GM23338 (cell line): ENCODE data around the gene UQCRH. TPM values are rescaled to one million over a fixed set of nuclear protein-coding genes. Genes with fewer than 3 reads are reported as not detected.

Experiments
- ATAC-seq: fragments of 200-7000 bp; cut with Tn5 transposase; 3 replicates; pipeline ENCODE4 v1.9.1; 2020
- DNase-seq: peaks from one replicate; pipeline ENCODE4 v3.0.0-alpha.2; 2015; ENCODE audit warnings: low spot score
- H2AFZ ChIP-seq: fragments of 200-600 bp; sonication (generic); 2 replicates; pipeline ENCODE4 v1.8.0; 2016; ENCODE audit warnings: antibody characterized with exemption, mild to moderate bottlenecking, moderate library complexity
- H3F3A ChIP-seq: fragments of 200-600 bp; sonication (generic); replicated peaks from 2 replicates; pipeline ENCODE4 v1.8.0; 2017; ENCODE audit warnings: antibody characterized with exemption, mixed run types, low read depth
- H3K27ac ChIP-seq: fragments of 200-600 bp; sonication (generic); 2 replicates; pipeline ENCODE4 v1.6.1; 2016; ENCODE audit warnings: low read depth
- H3K27me3 ChIP-seq: fragments of 200-600 bp; sonication (generic); 2 replicates; pipeline ENCODE4 v1.8.0; 2016; ENCODE audit warnings: mild to moderate bottlenecking, mixed run types, moderate library complexity; ENCODE audit not compliant: insufficient read depth
- H3K36me3 ChIP-seq: fragments of 200-600 bp; sonication (generic); 2 replicates; pipeline ENCODE4 v1.8.0; 2016; ENCODE audit warnings: mild to moderate bottlenecking; ENCODE audit not compliant: insufficient read depth
- H3K4me1 ChIP-seq: fragments of 200-600 bp; sonication (generic); 2 replicates; pipeline ENCODE4 v1.8.0; 2016; ENCODE audit warnings: mild to moderate bottlenecking, moderate library complexity; ENCODE audit not compliant: insufficient read depth
- H3K4me2 ChIP-seq: fragments of 200-600 bp; sonication (generic); 2 replicates; pipeline ENCODE4 v1.7.1; 2017; ENCODE audit warnings: mixed run types
- H3K4me3 ChIP-seq: fragments of 200-600 bp; sonication (generic); 2 replicates; pipeline ENCODE4 v1.6.1; 2016; ENCODE audit warnings: mixed run types
- H3K79me2 ChIP-seq: fragments of 200-600 bp; sonication (generic); replicated peaks from 2 replicates; pipeline ENCODE4 v1.8.0; 2017; ENCODE audit warnings: mild to moderate bottlenecking; ENCODE audit not compliant: insufficient read depth
- H3K9me2 ChIP-seq: fragments of 200-600 bp; sonication (generic); 2 replicates; pipeline ENCODE4 v1.8.0; 2017; ENCODE audit not compliant: insufficient read depth
- H4K20me1 ChIP-seq: fragments of 200-600 bp; sonication (generic); replicated peaks from 2 replicates; pipeline ENCODE4 v1.8.0; 2017; ENCODE audit warnings: mild to moderate bottlenecking; ENCODE audit not compliant: insufficient read depth
- H3K27ac Mint-ChIP-seq: 2 replicates; pipeline ENCODE4 v1.8.0; 2020; ENCODE audit warnings: inconsistent platforms, mild to moderate bottlenecking, moderate library complexity, mixed read lengths
- H3K27me3 Mint-ChIP-seq: 3 replicates; pipeline ENCODE4 v1.8.0; 2022; ENCODE audit warnings: low read depth, mild to moderate bottlenecking, moderate library complexity, mixed read lengths, inconsistent platforms; ENCODE audit not compliant: insufficient read depth, poor library complexity
- H3K36me3 Mint-ChIP-seq: 3 replicates; pipeline ENCODE4 v1.8.0; 2021; ENCODE audit warnings: low read depth, mild to moderate bottlenecking, inconsistent platforms, moderate library complexity, mixed read lengths
- H3K4me1 Mint-ChIP-seq: 3 replicates; pipeline ENCODE4 v1.8.0; 2020; ENCODE audit warnings: mild to moderate bottlenecking, inconsistent platforms, mixed read lengths
- H3K4me3 Mint-ChIP-seq: 3 replicates; pipeline ENCODE4 v1.8.0; 2021; ENCODE audit warnings: moderate library complexity, mild to moderate bottlenecking, inconsistent platforms, mixed read lengths
- H3K9me3 Mint-ChIP-seq: 3 replicates; pipeline ENCODE4 v1.8.0; 2020; ENCODE audit warnings: moderate library complexity, mild to moderate bottlenecking, inconsistent platforms, mixed read lengths
- CREB1 ChIP-seq: fragments of 250-450 bp; sonication (Bioruptor Pico); IDR thresholded peaks from 2 replicates; pipeline ENCODE4 v1.5.0; 2020; ENCODE audit warnings: low read depth, mild to moderate bottlenecking, moderate library complexity
- ETS1 ChIP-seq: IDR thresholded peaks from 2 replicates; pipeline ENCODE4 v1.6.1; 2016; ENCODE audit warnings: antibody characterized with exemption
- EZH2 ChIP-seq: fragments of 200-600 bp; sonication (generic); IDR thresholded peaks from one replicate; pipeline ENCODE4 v1.8.0; 2017; ENCODE audit warnings: antibody characterized with exemption, mild to moderate bottlenecking, low read depth; ENCODE audit not compliant: unreplicated experiment
- EZH2phosphoT487 ChIP-seq: fragments of 200-600 bp; sonication (generic); IDR thresholded peaks from one replicate; pipeline ENCODE4 v1.8.1; 2018; ENCODE audit warnings: antibody characterized with exemption; ENCODE audit not compliant: unreplicated experiment
- JUNB ChIP-seq: IDR thresholded peaks from one replicate; pipeline ENCODE4 v1.6.1; 2016; ENCODE audit warnings: antibody characterized with exemption; ENCODE audit not compliant: unreplicated experiment
- POLR2AphosphoS5 ChIP-seq: IDR thresholded peaks from 2 replicates; pipeline ENCODE4 v1.6.1; 2016; ENCODE audit warnings: antibody characterized with exemption, low read depth
- STAT1 ChIP-seq: IDR thresholded peaks from one replicate; pipeline ENCODE4 v1.6.1; 2016; ENCODE audit warnings: antibody characterized with exemption; ENCODE audit not compliant: unreplicated experiment
- ZNF114 ChIP-seq: fragments of 250-450 bp; sonication (Bioruptor Pico); IDR thresholded peaks from 2 replicates; pipeline ENCODE4 v1.5.0; 2020; ENCODE audit warnings: mild to moderate bottlenecking, moderate library complexity
- ZNF331 ChIP-seq: fragments of 250-450 bp; sonication (Bioruptor Pico); IDR thresholded peaks from 2 replicates; pipeline ENCODE4 v1.5.0; 2020; ENCODE audit warnings: low read depth, mild to moderate bottlenecking, moderate library complexity
- ZNF462 ChIP-seq: fragments of 250-450 bp; sonication (Bioruptor Pico); IDR thresholded peaks from 2 replicates; pipeline ENCODE4 v1.5.0; 2020; ENCODE audit warnings: mild to moderate bottlenecking, moderate library complexity
- polyA plus RNA-seq: library from polyadenylated mRNA; unstranded; fragments of >200 nt; fragmentation: Nextera tagmentation; extraction: Ambion mirVana; gene quantifications from 2 replicates; pipeline ENCODE4 v1.2.1, GENCODE V29; 2016
- total RNA-seq: library from RNA; depleted of rRNA; stranded (reverse); fragments of >200 nt; shearing (Covaris generic); gene quantifications from 2 replicates; pipeline ENCODE4 v1.2.3, GENCODE V29; 2014
- TF ChIP-seq, protein P1 (sequence below), 2 experiments: fragments of 200-600 bp in 1 of 2; sonication (generic) in 1 of 2; conservative IDR thresholded peaks; 2 replicates each; pipeline versions ENCODE4 v1.5.1 to v1.6.1; 2016 to 2017; ENCODE audit warnings: antibody characterized with exemption in 2 of 2, low read depth in 2 of 2, mild to moderate bottlenecking in 2 of 2, moderate library complexity in 1 of 2
- TF ChIP-seq, protein P2 (sequence below): IDR thresholded peaks from one replicate; pipeline ENCODE4 v1.6.1; 2018; ENCODE audit warnings: antibody characterized with exemption; ENCODE audit not compliant: unreplicated experiment

The UQCRH gene
- total and polyA plus RNA-seq, 2 experiments from 2014 or later: 579 to 1,330 TPM

- ATAC-seq (no peak), DNase-seq (no peak)
- Mint-ChIP-seq H3K9me3 (no peaks in the 10 kb centered on the region), H3K4me3 (no peak overlapping the region), H3K36me3 (peaks cover 36% of the 10 kb centered on the region), H3K27me3 (peaks cover 10% of the 10 kb centered on the region), H3K4me1 (peaks cover 18% of the 10 kb centered on the region), H3K27ac (peak overlapping the region; percentile 24; the same call in 1 of the 2 replicates)
- H3K4me3 ChIP-seq: no peak overlapping the region
- H3K4me2 ChIP-seq: no peak overlapping the region
- H3K27me3 ChIP-seq: no peaks in the 10 kb centered on the region
- H2AFZ ChIP-seq: no peak overlapping the region
- peak overlapping the region; percentile 76 for H3K27ac ChIP-seq
- TF ChIP-seq EZH2: no peak
- no peak for TF ChIP-seq STAT1
- TF ChIP-seq CREB1 (CRISPR knock-in tag): no peak
- no peak for TF ChIP-seq ZNF462 (CRISPR knock-in tag)
- TF ChIP-seq ZNF331: no peak
- TF ChIP-seq, protein P1, sequence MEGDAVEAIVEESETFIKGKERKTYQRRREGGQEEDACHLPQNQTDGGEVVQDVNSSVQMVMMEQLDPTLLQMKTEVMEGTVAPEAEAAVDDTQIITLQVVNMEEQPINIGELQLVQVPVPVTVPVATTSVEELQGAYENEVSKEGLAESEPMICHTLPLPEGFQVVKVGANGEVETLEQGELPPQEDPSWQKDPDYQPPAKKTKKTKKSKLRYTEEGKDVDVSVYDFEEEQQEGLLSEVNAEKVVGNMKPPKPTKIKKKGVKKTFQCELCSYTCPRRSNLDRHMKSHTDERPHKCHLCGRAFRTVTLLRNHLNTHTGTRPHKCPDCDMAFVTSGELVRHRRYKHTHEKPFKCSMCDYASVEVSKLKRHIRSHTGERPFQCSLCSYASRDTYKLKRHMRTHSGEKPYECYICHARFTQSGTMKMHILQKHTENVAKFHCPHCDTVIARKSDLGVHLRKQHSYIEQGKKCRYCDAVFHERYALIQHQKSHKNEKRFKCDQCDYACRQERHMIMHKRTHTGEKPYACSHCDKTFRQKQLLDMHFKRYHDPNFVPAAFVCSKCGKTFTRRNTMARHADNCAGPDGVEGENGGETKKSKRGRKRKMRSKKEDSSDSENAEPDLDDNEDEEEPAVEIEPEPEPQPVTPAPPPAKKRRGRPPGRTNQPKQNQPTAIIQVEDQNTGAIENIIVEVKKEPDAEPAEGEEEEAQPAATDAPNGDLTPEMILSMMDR (conservative IDR thresholded peaks at IDR 0.05; ENCODE audit: low read depth in 2 of 2): no peak
- TF ChIP-seq ZNF114 (CRISPR knock-in tag): no peak
- no peak for TF ChIP-seq ETS1
- TF ChIP-seq EZH2phosphoT487: no peak
- no peak for TF ChIP-seq JUNB
- TF ChIP-seq POLR2AphosphoS5: no peak
- TF ChIP-seq, protein P2, sequence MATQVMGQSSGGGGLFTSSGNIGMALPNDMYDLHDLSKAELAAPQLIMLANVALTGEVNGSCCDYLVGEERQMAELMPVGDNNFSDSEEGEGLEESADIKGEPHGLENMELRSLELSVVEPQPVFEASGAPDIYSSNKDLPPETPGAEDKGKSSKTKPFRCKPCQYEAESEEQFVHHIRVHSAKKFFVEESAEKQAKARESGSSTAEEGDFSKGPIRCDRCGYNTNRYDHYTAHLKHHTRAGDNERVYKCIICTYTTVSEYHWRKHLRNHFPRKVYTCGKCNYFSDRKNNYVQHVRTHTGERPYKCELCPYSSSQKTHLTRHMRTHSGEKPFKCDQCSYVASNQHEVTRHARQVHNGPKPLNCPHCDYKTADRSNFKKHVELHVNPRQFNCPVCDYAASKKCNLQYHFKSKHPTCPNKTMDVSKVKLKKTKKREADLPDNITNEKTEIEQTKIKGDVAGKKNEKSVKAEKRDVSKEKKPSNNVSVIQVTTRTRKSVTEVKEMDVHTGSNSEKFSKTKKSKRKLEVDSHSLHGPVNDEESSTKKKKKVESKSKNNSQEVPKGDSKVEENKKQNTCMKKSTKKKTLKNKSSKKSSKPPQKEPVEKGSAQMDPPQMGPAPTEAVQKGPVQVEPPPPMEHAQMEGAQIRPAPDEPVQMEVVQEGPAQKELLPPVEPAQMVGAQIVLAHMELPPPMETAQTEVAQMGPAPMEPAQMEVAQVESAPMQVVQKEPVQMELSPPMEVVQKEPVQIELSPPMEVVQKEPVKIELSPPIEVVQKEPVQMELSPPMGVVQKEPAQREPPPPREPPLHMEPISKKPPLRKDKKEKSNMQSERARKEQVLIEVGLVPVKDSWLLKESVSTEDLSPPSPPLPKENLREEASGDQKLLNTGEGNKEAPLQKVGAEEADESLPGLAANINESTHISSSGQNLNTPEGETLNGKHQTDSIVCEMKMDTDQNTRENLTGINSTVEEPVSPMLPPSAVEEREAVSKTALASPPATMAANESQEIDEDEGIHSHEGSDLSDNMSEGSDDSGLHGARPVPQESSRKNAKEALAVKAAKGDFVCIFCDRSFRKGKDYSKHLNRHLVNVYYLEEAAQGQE: no peak
- H4K20me1 ChIP-seq: no peaks in the 10 kb centered on the region; the same call in 1 of the 2 replicates
- H3K79me2 ChIP-seq: no peaks in the 10 kb centered on the region
- peaks cover 10% of the 10 kb centered on the region; the same call in 1 of the 2 replicates for H3F3A ChIP-seq
- no peaks in the 10 kb centered on the region for H3K9me2 ChIP-seq
- no peaks in the 10 kb centered on the region for H3K36me3 ChIP-seq
- H3K4me1 ChIP-seq: 0 out of 2 replicates have a peak, but pooled peaks cover 5% of the 10 kb centered on the region
These were observed 14.4 kb upstream of the UQCRH start for GRCh38 chr1:46289134-46289494.
